GM23338 (cell line): ENCODE results near the gene MIA. TPM values are rescaled to one million over a fixed set of nuclear protein-coding genes. Genes with fewer than 3 reads are reported as not detected.

Experiments
- ATAC-seq: fragments of 200-7000 bp; cut with Tn5 transposase; 3 replicates; pipeline ENCODE4 v1.9.1; 2020
- DNase-seq: peaks from one replicate; pipeline ENCODE4 v3.0.0-alpha.2; 2015; ENCODE audit warnings: low spot score
- H2AFZ ChIP-seq: fragments of 200-600 bp; sonication (generic); 2 replicates; pipeline ENCODE4 v1.8.0; 2016; ENCODE audit warnings: antibody characterized with exemption, mild to moderate bottlenecking, moderate library complexity
- H3F3A ChIP-seq: fragments of 200-600 bp; sonication (generic); replicated peaks from 2 replicates; pipeline ENCODE4 v1.8.0; 2017; ENCODE audit warnings: antibody characterized with exemption, mixed run types, low read depth
- H3K27ac ChIP-seq: fragments of 200-600 bp; sonication (generic); 2 replicates; pipeline ENCODE4 v1.6.1; 2016; ENCODE audit warnings: low read depth
- H3K27me3 ChIP-seq: fragments of 200-600 bp; sonication (generic); 2 replicates; pipeline ENCODE4 v1.8.0; 2016; ENCODE audit warnings: mild to moderate bottlenecking, mixed run types, moderate library complexity; ENCODE audit not compliant: insufficient read depth
- H3K36me3 ChIP-seq: fragments of 200-600 bp; sonication (generic); 2 replicates; pipeline ENCODE4 v1.8.0; 2016; ENCODE audit warnings: mild to moderate bottlenecking; ENCODE audit not compliant: insufficient read depth
- H3K4me1 ChIP-seq: fragments of 200-600 bp; sonication (generic); 2 replicates; pipeline ENCODE4 v1.8.0; 2016; ENCODE audit warnings: mild to moderate bottlenecking, moderate library complexity; ENCODE audit not compliant: insufficient read depth
- H3K4me2 ChIP-seq: fragments of 200-600 bp; sonication (generic); 2 replicates; pipeline ENCODE4 v1.7.1; 2017; ENCODE audit warnings: mixed run types
- H3K4me3 ChIP-seq: fragments of 200-600 bp; sonication (generic); 2 replicates; pipeline ENCODE4 v1.6.1; 2016; ENCODE audit warnings: mixed run types
- H3K79me2 ChIP-seq: fragments of 200-600 bp; sonication (generic); replicated peaks from 2 replicates; pipeline ENCODE4 v1.8.0; 2017; ENCODE audit warnings: mild to moderate bottlenecking; ENCODE audit not compliant: insufficient read depth
- H3K9me2 ChIP-seq: fragments of 200-600 bp; sonication (generic); 2 replicates; pipeline ENCODE4 v1.8.0; 2017; ENCODE audit not compliant: insufficient read depth
- H4K20me1 ChIP-seq: fragments of 200-600 bp; sonication (generic); replicated peaks from 2 replicates; pipeline ENCODE4 v1.8.0; 2017; ENCODE audit warnings: mild to moderate bottlenecking; ENCODE audit not compliant: insufficient read depth
- H3K27ac Mint-ChIP-seq: 2 replicates; pipeline ENCODE4 v1.8.0; 2020; ENCODE audit warnings: inconsistent platforms, mild to moderate bottlenecking, moderate library complexity, mixed read lengths
- H3K27me3 Mint-ChIP-seq: 3 replicates; pipeline ENCODE4 v1.8.0; 2022; ENCODE audit warnings: low read depth, mild to moderate bottlenecking, moderate library complexity, mixed read lengths, inconsistent platforms; ENCODE audit not compliant: insufficient read depth, poor library complexity
- H3K36me3 Mint-ChIP-seq: 3 replicates; pipeline ENCODE4 v1.8.0; 2021; ENCODE audit warnings: low read depth, mild to moderate bottlenecking, inconsistent platforms, moderate library complexity, mixed read lengths
- H3K4me1 Mint-ChIP-seq: 3 replicates; pipeline ENCODE4 v1.8.0; 2020; ENCODE audit warnings: mild to moderate bottlenecking, inconsistent platforms, mixed read lengths
- H3K4me3 Mint-ChIP-seq: 3 replicates; pipeline ENCODE4 v1.8.0; 2021; ENCODE audit warnings: moderate library complexity, mild to moderate bottlenecking, inconsistent platforms, mixed read lengths
- H3K9me3 Mint-ChIP-seq: 3 replicates; pipeline ENCODE4 v1.8.0; 2020; ENCODE audit warnings: moderate library complexity, mild to moderate bottlenecking, inconsistent platforms, mixed read lengths
- CREB1 ChIP-seq: fragments of 250-450 bp; sonication (Bioruptor Pico); IDR thresholded peaks from 2 replicates; pipeline ENCODE4 v1.5.0; 2020; ENCODE audit warnings: low read depth, mild to moderate bottlenecking, moderate library complexity
- CTCF ChIP-seq, 2 experiments: fragments of 200-600 bp in 1 of 2; sonication (generic) in 1 of 2; conservative IDR thresholded peaks; 2 replicates each; pipeline versions ENCODE4 v1.5.1 to v1.6.1; 2016 to 2017; ENCODE audit warnings: antibody characterized with exemption in 2 of 2, low read depth in 2 of 2, mild to moderate bottlenecking in 2 of 2, moderate library complexity in 1 of 2
- POLR2AphosphoS5 ChIP-seq: IDR thresholded peaks from 2 replicates; pipeline ENCODE4 v1.6.1; 2016; ENCODE audit warnings: antibody characterized with exemption, low read depth
- STAT1 ChIP-seq: IDR thresholded peaks from one replicate; pipeline ENCODE4 v1.6.1; 2016; ENCODE audit warnings: antibody characterized with exemption; ENCODE audit not compliant: unreplicated experiment
- ZNF462 ChIP-seq: fragments of 250-450 bp; sonication (Bioruptor Pico); IDR thresholded peaks from 2 replicates; pipeline ENCODE4 v1.5.0; 2020; ENCODE audit warnings: mild to moderate bottlenecking, moderate library complexity
- polyA plus RNA-seq: library from polyadenylated mRNA; unstranded; fragments of >200 nt; fragmentation: Nextera tagmentation; extraction: Ambion mirVana; gene quantifications from 2 replicates; pipeline ENCODE4 v1.2.1, GENCODE V29; 2016
- total RNA-seq: library from RNA; depleted of rRNA; stranded (reverse); fragments of >200 nt; shearing (Covaris generic); gene quantifications from 2 replicates; pipeline ENCODE4 v1.2.3, GENCODE V29; 2014
- TF ChIP-seq, protein P1 (sequence below): IDR thresholded peaks from one replicate; pipeline ENCODE4 v1.6.1; 2018; ENCODE audit warnings: antibody characterized with exemption; ENCODE audit not compliant: unreplicated experiment

Gene MIA
- total and polyA plus RNA-seq, 2 experiments from 2014 or later, result not detected

DNA sequence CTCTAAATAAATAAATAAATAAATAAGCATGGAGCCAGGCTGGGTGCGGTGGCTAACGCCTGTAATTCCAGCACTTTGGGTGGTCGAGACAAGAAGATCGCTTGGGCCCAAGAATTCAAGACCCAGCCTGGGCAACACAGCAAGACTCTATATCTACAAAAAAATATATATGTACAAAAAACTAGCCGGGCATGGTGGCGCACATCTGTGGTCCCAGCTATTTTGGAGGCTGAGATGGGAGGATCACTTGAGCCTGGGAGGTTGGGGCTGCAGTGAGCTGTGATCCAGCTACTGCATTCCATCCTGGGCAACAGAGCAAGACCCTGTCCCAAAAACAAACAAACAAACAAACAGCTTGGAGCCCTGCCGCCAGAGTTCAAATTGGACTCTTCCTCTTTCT is 27.8 kb upstream of the MIA start (continued):
- TF ChIP-seq ZNF462 (no peak), STAT1 (no peak)

- H3K9me3 Mint-ChIP-seq, result peaks cover 3% of the 10 kb centered on the region; the same call in 1 of the 3 replicates
- Histone ChIP-seq H4K20me1 (peaks cover 18% of the 10 kb centered on the region), H3F3A (peaks cover 1% of the 10 kb centered on the region; the same call in 1 of the 2 replicates), H3K4me3 (peak within 1 kb of the TSS; percentile 89), H3K79me2 (peaks cover 47% of the 10 kb centered on the region), H3K4me1 (peaks cover 31% of the 10 kb centered on the region), H3K4me2 (peak within 1 kb of the TSS; percentile 98), H2AFZ (no peak within 1 kb of the TSS), H3K36me3 (peaks cover 6% of the 10 kb centered on the region), H3K27ac (peak within 1 kb of the TSS; percentile 98), H3K27me3 (no peaks in the 10 kb centered on the region), H3K9me2 (no peaks in the 10 kb centered on the region; the same call in 1 of the 2 replicates)
- H3K4me3 Mint-ChIP-seq, result peak within 1 kb of the TSS; percentile 98
- H3K4me1 Mint-ChIP-seq, result peaks cover 32% of the 10 kb centered on the region
- H3K27ac Mint-ChIP-seq, result peak within 1 kb of the TSS; percentile 99
- peaks cover 46% of the 10 kb centered on the region for H3K36me3 Mint-ChIP-seq
- peak; percentile 85 for ATAC-seq
- peaks cover 30% of the 10 kb centered on the region for H3K27me3 Mint-ChIP-seq
- DNase-seq, result peak; percentile 100
- TF ChIP-seq CTCF (conservative IDR thresholded peaks at IDR 0.05; ENCODE audit: low read depth in 2 of 2), result no peak
- TF ChIP-seq CREB1, result peak; percentile 90
- TF ChIP-seq, protein P1, sequence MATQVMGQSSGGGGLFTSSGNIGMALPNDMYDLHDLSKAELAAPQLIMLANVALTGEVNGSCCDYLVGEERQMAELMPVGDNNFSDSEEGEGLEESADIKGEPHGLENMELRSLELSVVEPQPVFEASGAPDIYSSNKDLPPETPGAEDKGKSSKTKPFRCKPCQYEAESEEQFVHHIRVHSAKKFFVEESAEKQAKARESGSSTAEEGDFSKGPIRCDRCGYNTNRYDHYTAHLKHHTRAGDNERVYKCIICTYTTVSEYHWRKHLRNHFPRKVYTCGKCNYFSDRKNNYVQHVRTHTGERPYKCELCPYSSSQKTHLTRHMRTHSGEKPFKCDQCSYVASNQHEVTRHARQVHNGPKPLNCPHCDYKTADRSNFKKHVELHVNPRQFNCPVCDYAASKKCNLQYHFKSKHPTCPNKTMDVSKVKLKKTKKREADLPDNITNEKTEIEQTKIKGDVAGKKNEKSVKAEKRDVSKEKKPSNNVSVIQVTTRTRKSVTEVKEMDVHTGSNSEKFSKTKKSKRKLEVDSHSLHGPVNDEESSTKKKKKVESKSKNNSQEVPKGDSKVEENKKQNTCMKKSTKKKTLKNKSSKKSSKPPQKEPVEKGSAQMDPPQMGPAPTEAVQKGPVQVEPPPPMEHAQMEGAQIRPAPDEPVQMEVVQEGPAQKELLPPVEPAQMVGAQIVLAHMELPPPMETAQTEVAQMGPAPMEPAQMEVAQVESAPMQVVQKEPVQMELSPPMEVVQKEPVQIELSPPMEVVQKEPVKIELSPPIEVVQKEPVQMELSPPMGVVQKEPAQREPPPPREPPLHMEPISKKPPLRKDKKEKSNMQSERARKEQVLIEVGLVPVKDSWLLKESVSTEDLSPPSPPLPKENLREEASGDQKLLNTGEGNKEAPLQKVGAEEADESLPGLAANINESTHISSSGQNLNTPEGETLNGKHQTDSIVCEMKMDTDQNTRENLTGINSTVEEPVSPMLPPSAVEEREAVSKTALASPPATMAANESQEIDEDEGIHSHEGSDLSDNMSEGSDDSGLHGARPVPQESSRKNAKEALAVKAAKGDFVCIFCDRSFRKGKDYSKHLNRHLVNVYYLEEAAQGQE, result no peak
- TF ChIP-seq STAT1, result no peak
- TF ChIP-seq POLR2AphosphoS5, result peak; percentile 53
Measured at GRCh38 chr19:40750058-40750873, 25.1 kb upstream of the MIA start, which contains the start of gene ACTMAP. Gene ACTMAP, minus strand, starts transcription at chr19:40750477. Its CDS starts 674 bp downstream, at chr19:40749803.
